ENCODE results near the gene CALM3.

DNA sequence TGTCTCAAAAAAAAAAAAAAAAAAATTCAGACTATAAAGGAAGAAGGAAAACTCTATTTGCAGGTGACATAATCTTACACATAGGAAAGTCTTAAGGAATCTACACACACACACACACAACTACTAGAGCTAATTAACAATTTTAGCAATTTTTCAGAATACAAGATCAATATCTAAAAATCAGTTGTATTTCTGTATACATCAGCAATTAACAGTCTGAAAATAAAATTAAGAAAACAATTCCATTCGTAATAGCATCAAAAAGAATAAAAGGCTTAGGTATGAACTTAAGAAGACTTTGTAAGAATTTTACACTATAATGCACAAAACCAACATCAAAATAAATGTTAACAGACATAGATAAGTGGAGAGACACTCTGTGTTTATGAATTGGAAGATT, 15.6 kb upstream of the CALM3 start:
- TF ChIP-seq, protein P1, sequence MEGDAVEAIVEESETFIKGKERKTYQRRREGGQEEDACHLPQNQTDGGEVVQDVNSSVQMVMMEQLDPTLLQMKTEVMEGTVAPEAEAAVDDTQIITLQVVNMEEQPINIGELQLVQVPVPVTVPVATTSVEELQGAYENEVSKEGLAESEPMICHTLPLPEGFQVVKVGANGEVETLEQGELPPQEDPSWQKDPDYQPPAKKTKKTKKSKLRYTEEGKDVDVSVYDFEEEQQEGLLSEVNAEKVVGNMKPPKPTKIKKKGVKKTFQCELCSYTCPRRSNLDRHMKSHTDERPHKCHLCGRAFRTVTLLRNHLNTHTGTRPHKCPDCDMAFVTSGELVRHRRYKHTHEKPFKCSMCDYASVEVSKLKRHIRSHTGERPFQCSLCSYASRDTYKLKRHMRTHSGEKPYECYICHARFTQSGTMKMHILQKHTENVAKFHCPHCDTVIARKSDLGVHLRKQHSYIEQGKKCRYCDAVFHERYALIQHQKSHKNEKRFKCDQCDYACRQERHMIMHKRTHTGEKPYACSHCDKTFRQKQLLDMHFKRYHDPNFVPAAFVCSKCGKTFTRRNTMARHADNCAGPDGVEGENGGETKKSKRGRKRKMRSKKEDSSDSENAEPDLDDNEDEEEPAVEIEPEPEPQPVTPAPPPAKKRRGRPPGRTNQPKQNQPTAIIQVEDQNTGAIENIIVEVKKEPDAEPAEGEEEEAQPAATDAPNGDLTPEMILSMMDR (IDR thresholded peaks at IDR 0.05; ENCODE audit: poor library complexity) = no peak
- no peak for TF ChIP-seq EZH2 (IDR thresholded peaks at IDR 0.05; ENCODE audit: borderline replicate concordance)
- TF ChIP-seq EZH2phosphoT487 (IDR thresholded peaks at IDR 0.05; ENCODE audit: low read depth, severe bottlenecking, unreplicated experiment) = no peak
